Cardiac ventricle fibroblast (primary cell): Measurements from ENCODE around the gene FUNDC1. TPM values are rescaled to one million over a fixed set of nuclear protein-coding genes. Genes with fewer than 3 reads are reported as not detected.

ENCODE experiments used
- total RNA-seq: library from RNA; depleted of rRNA; stranded (reverse); fragments of >200 nt; gene quantifications from 2 replicates; pipeline ENCODE4 v1.2.3, GENCODE V29; 2015

The FUNDC1 gene, protein sequence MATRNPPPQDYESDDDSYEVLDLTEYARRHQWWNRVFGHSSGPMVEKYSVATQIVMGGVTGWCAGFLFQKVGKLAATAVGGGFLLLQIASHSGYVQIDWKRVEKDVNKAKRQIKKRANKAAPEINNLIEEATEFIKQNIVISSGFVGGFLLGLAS
- 8.4 and 12.4 TPM in 2 replicates for total RNA-seq

DNA sequence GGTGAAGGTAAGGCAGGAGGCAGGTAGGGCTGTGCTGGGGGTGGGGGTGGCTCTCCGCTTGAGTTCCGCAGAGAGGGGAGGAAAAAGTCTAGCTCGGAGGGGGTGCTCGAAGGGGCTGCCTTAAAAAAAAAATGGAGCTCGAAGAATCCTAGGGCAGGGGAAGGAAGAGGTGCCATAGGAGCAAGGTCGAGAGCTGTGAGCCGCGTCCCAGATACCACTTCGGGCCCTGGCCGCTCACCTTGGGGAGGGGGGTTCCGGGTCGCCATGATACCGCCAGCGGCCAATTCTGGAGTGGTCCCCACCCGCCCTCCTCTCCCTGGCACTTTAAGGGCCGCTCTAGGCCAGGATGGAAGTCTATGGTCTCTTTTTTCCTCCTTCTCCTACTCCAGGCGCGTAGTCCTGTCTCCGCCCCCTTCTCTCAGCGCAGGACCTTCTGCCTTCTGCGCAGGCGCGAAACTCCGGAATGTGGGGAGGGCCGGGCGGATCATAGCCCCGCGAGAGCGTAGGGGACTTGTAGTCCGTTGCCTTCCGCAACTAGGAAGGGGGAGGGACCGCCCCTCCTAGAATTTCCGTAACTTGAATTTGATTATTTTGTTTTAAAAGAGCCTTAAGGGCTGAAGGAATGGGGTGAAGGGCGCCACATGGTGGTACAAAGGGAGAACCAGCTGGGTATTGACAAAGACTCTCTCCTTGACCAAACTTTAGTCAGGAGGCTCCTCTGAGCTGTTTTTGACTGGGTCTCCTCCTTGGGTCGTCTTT lies at the start of gene FUNDC1:
Gene FUNDC1, minus strand, starts transcription at position 293 of the 759 bp plus-strand sequence. Its CDS starts 27 bp downstream, at position 266.

Other genes with a start within 250 kb of the FUNDC1 start
- 0.69 and 0.83 TPM in 2 replicates for gene EFHC2, start 199.2 kb downstream of the FUNDC1 start, total RNA-seq